Esophagus muscularis mucosa (tissue), 4 donors: ENCODE results near the gene FUCA1. TPM values are rescaled to one million over a fixed set of nuclear protein-coding genes. Genes with fewer than 3 reads are reported as not detected.

Experiments
- DNase-seq: peaks from one replicate; pipeline ENCODE4 v3.0.0-alpha.2; 2017; ENCODE audit errors: extremely low spot score
- H3K27ac ChIP-seq, 4 donors: fragments of 200-600 bp; sonication (generic); replicated peaks in 1 of 4; 1 replicate in 3 of 4; 2 replicates in 1 of 4; pipeline ENCODE4 v1.5.1; 2016 to 2019; ENCODE audit warnings: mild to moderate bottlenecking in 1 of 4
- H3K27me3 ChIP-seq, 4 donors: fragments of 200-600 bp; sonication (generic); one replicate each; pipeline versions ENCODE4 v1.5.1 to v1.6.0; 2016 to 2019
- H3K36me3 ChIP-seq, 4 donors: fragments of 200-600 bp; sonication (generic); one replicate each; pipeline ENCODE4 v1.5.1; 2016 to 2019
- H3K4me1 ChIP-seq, 4 donors: fragments of 200-600 bp; sonication (generic); one replicate each; pipeline ENCODE4 v1.5.1; 2016 to 2019
- H3K4me3 ChIP-seq, 4 donors: fragments of 200-600 bp; sonication (generic); 1 replicate in 2 of 4; 2 replicates in 2 of 4; pipeline ENCODE4 v1.5.1; 2016 to 2019; ENCODE audit warnings: mild to moderate bottlenecking in 4 of 4, moderate library complexity in 1 of 4
- H3K9me3 ChIP-seq, 4 donors: fragments of 200-600 bp; sonication (generic); 1 replicate in 3 of 4; 2 replicates in 1 of 4; pipeline ENCODE4 v1.5.1; 2016 to 2019
- EP300 ChIP-seq: sonication (generic); formaldehyde crosslinking; IDR thresholded peaks from one replicate; pipeline ENCODE4 v1.6.1; 2017; ENCODE audit warnings: antibody characterized with exemption
- POLR2A ChIP-seq: fragments of 450-650 bp; IDR thresholded peaks from one replicate; pipeline ENCODE4 v1.6.1; 2017; ENCODE audit warnings: antibody characterized with exemption, moderate library complexity, mild to moderate bottlenecking, low read depth
- POLR2AphosphoS5 ChIP-seq, 2 donors: sonication (generic); formaldehyde crosslinking; IDR thresholded peaks; one replicate each; pipeline ENCODE4 v1.6.1; 2017; ENCODE audit warnings: antibody characterized with exemption in 2 of 2
- WGBS: methylation state at CpG from one replicate; pipeline ENCODE4 v1.1.5; 2018; 5-methylcytosine and 5-hydroxymethylcytosine counted together
- intact Hi-C: fragments of 100-400 bp; cut with DNase I; formaldehyde crosslinking; loops from one replicate; pipeline ENCODE4 v1.15.1; 2023
- total RNA-seq, 4 donors: library from RNA; depleted of rRNA; stranded (reverse); fragments of >200 nt; gene quantifications; one replicate each; pipeline versions ENCODE4 v1.1.0 to v1.2.1, GENCODE V29; 2016
- TF ChIP-seq, protein P1 (sequence below), 3 experiments: fragments of 200-600 bp in 2 of 3; fragments of 450-650 bp in 1 of 3; sonication (generic) in 2 of 3; IDR thresholded peaks; one replicate each; pipeline ENCODE4 v1.5.1; 2017 to 2019; ENCODE audit warnings: antibody characterized with exemption in 3 of 3, mild to moderate bottlenecking in 2 of 3, moderate library complexity in 1 of 3

FUCA1 gene
- total RNA-seq, 4 donors from 2014 or later, result 20.0 to 25.9 (median 25.2) TPM

DNA sequence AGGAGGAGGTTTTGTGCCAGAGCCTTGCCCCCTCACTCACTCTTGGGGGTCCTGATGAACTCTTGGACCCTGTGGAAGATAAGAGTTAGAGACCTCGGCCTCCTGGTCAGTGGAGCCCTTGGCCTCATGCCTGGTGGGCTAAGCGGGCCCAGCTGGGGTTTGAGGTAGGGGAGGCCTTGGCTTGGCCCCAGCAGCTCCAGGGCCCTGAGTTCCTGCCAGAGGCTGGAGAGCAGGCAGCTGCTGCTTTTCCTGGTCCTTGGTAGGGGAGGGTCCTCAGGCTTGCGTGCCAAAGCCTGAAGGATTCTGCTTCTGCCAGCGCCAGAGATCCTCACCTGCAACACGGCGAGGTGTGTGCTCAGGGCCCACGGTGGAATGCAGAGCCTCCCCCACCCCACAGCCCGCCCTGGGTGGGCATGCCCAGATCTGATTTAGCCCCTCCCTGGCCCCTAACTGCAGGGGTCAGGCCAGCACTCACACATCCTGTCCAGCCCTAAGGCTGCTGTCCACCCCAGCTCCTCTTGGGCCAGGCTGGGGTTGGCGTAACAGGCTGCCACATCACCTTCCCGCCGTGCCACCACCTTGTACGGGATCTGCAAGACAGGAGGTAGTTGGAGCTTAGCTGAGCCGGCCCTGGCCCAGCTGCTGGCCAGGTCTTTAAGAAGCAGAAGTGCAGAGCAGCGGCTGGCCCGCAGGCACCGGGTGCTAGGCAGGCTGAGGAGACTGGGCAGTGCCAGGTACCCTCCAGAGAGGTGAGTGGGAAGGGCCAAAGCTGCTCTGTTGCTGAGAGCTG is 72.2 kb downstream of the FUCA1 start:
- Histone ChIP-seq H3K27me3 (no peaks in the 10 kb centered on the region), H3K4me1 (peaks cover 38 to 57% (median 46%) of the 10 kb centered on the region in 4 donors), H3K9me3 (no peaks in the 10 kb centered on the region), H3K36me3 (peaks cover 5 to 58% (median 53%) of the 10 kb centered on the region in 4 donors), H3K4me3 (no peak overlapping the region), H3K27ac (no peak overlapping the region)
- TF ChIP-seq, protein P1, sequence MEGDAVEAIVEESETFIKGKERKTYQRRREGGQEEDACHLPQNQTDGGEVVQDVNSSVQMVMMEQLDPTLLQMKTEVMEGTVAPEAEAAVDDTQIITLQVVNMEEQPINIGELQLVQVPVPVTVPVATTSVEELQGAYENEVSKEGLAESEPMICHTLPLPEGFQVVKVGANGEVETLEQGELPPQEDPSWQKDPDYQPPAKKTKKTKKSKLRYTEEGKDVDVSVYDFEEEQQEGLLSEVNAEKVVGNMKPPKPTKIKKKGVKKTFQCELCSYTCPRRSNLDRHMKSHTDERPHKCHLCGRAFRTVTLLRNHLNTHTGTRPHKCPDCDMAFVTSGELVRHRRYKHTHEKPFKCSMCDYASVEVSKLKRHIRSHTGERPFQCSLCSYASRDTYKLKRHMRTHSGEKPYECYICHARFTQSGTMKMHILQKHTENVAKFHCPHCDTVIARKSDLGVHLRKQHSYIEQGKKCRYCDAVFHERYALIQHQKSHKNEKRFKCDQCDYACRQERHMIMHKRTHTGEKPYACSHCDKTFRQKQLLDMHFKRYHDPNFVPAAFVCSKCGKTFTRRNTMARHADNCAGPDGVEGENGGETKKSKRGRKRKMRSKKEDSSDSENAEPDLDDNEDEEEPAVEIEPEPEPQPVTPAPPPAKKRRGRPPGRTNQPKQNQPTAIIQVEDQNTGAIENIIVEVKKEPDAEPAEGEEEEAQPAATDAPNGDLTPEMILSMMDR (IDR thresholded peaks at IDR 0.05), result no peak
- TF ChIP-seq POLR2AphosphoS5 (IDR thresholded peaks at IDR 0.05) (no peak), EP300 (no peak), POLR2A (no peak)
- 62% methylated on average over 12 of the region's 16 CpGs for WGBS
- intact Hi-C loops, result no loop called here
- DNase-seq, result no peak

Other genes with a start within 250 kb of the FUCA1 start
- gene RPL11, start 176.5 kb downstream of the FUCA1 start, total RNA-seq, result 1,000 to 10,000 TPM in 1 of 4 donors, 100 to 1,000 TPM in 3; 706 to 1,125 (median 899) TPM
- 10 to 100 TPM; 35.7 to 45.4 (median 39.1) TPM for gene ELOA, start 124.8 kb downstream of the FUCA1 start, total RNA-seq
- 10 to 100 TPM; 43.6 to 66.6 (median 56.0) TPM for gene PITHD1, start 89.9 kb downstream of the FUCA1 start, total RNA-seq
- 10 to 100 TPM; 32.8 to 51.4 (median 40.8) TPM for gene LYPLA2, start 77.1 kb downstream of the FUCA1 start, total RNA-seq
- gene GALE, start 67.5 kb downstream of the FUCA1 start, total RNA-seq, result 10 to 100 TPM in 3 of 4 donors, 1 to 10 TPM in 1; 7.1 to 13.6 (median 12.8) TPM
- 10 to 100 TPM; 25.5 to 50.0 (median 43.9) TPM for gene HMGCL, start 42.9 kb downstream of the FUCA1 start, total RNA-seq
- gene CNR2, start 45.1 kb upstream of the FUCA1 start, total RNA-seq, result under 1 TPM in 1 of 4 donors, not detected in 3; 0.17 TPM
- 100 to 1,000 TPM in 3 of 4 donors, 10 to 100 TPM in 1; 93.3 to 156 (median 138) TPM for gene PNRC2, start 91.5 kb upstream of the FUCA1 start, total RNA-seq
- gene SRSF10, start 112.0 kb upstream of the FUCA1 start, total RNA-seq, result 10 to 100 TPM; 53.6 to 89.7 (median 56.6) TPM
- 1 to 10 TPM in 2 of 4 donors, under 1 TPM in 2; 0.17 to 2.5 (median 1.4) TPM for gene MYOM3, start 243.8 kb upstream of the FUCA1 start, total RNA-seq